ENCODE results near the gene MDM2.

GRCh38 chr12:68800294-68800693 is 7.7 kb upstream of the MDM2 start:
- TF ChIP-seq CTCF (IDR thresholded peaks at IDR 0.05) (no peak), POLR2A (IDR thresholded peaks at IDR 0.05) (no peak)

Measured in heart left ventricle (tissue), 13 donors.